Chondrocyte (in vitro differentiated cells): ENCODE results near the gene PPCS. TPM values are rescaled to one million over a fixed set of nuclear protein-coding genes. Genes with fewer than 3 reads are reported as not detected.

ENCODE experiments used
- DNase-seq: peaks from one replicate; pipeline ENCODE4 v3.0.0; 2021; ENCODE audit warnings: mixed read lengths, low spot score
- H3K27ac Mint-ChIP-seq: one replicate; pipeline ENCODE4 v1.8.0; 2021; ENCODE audit warnings: mild to moderate bottlenecking, moderate library complexity, mixed read lengths; ENCODE audit not compliant: unreplicated experiment
- H3K27me3 Mint-ChIP-seq: 2 replicates; pipeline ENCODE4 v1.8.0; 2021; ENCODE audit warnings: low read depth, mixed read lengths
- H3K36me3 Mint-ChIP-seq: 2 replicates; pipeline ENCODE4 v1.8.0; 2021; ENCODE audit warnings: low read depth, mixed read lengths
- H3K4me1 Mint-ChIP-seq: 2 replicates; pipeline ENCODE4 v1.8.0; 2021; ENCODE audit warnings: low read depth, mild to moderate bottlenecking, mixed read lengths
- H3K4me3 Mint-ChIP-seq: one replicate; pipeline ENCODE4 v1.8.0; 2021; ENCODE audit warnings: mild to moderate bottlenecking, moderate library complexity, mixed read lengths; ENCODE audit not compliant: unreplicated experiment
- H3K9me3 Mint-ChIP-seq: 2 replicates; pipeline ENCODE4 v1.8.0; 2021; ENCODE audit warnings: low read depth, mixed read lengths
- total RNA-seq: library from RNA; stranded (reverse); gene quantifications from 3 replicates; pipeline ENCODE4 v1.2.1, GENCODE V29; 2021
- TF ChIP-seq, protein P1 (sequence below): fragments of 200-600 bp; sonication (generic); IDR thresholded peaks from 2 replicates; pipeline ENCODE4 v1.5.0; 2021; ENCODE audit warnings: antibody characterized with exemption, mild to moderate bottlenecking, moderate library complexity

Gene PPCS
- total RNA-seq, 1 donor from 2014 or later = 41.1 TPM

- no peak overlapping the region for H3K27ac Mint-ChIP-seq
- no peaks in the 10 kb centered on the region for H3K9me3 Mint-ChIP-seq
- H3K4me1 Mint-ChIP-seq = no peaks in the 10 kb centered on the region
- no peak for DNase-seq
- H3K36me3 Mint-ChIP-seq = no peaks in the 10 kb centered on the region
- H3K4me3 Mint-ChIP-seq = no peak overlapping the region
- TF ChIP-seq, protein P1, sequence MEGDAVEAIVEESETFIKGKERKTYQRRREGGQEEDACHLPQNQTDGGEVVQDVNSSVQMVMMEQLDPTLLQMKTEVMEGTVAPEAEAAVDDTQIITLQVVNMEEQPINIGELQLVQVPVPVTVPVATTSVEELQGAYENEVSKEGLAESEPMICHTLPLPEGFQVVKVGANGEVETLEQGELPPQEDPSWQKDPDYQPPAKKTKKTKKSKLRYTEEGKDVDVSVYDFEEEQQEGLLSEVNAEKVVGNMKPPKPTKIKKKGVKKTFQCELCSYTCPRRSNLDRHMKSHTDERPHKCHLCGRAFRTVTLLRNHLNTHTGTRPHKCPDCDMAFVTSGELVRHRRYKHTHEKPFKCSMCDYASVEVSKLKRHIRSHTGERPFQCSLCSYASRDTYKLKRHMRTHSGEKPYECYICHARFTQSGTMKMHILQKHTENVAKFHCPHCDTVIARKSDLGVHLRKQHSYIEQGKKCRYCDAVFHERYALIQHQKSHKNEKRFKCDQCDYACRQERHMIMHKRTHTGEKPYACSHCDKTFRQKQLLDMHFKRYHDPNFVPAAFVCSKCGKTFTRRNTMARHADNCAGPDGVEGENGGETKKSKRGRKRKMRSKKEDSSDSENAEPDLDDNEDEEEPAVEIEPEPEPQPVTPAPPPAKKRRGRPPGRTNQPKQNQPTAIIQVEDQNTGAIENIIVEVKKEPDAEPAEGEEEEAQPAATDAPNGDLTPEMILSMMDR = no peak
- H3K27me3 Mint-ChIP-seq = peaks cover 8% of the 10 kb centered on the region
These were observed 23.6 kb upstream of the PPCS start for GRCh38 chr1:42432714-42433113.

GRCh38 chr1:42433369-42433768, 23.0 kb upstream of the PPCS start:
- no peaks in the 10 kb centered on the region for H3K4me1 Mint-ChIP-seq
- TF ChIP-seq, protein P1 = no peak
- no peak overlapping the region for H3K27ac Mint-ChIP-seq
- peaks cover 8% of the 10 kb centered on the region for H3K27me3 Mint-ChIP-seq
- no peak for DNase-seq
- H3K9me3 Mint-ChIP-seq = no peaks in the 10 kb centered on the region
- H3K36me3 Mint-ChIP-seq = no peaks in the 10 kb centered on the region
- H3K4me3 Mint-ChIP-seq = no peak overlapping the region

DNA sequence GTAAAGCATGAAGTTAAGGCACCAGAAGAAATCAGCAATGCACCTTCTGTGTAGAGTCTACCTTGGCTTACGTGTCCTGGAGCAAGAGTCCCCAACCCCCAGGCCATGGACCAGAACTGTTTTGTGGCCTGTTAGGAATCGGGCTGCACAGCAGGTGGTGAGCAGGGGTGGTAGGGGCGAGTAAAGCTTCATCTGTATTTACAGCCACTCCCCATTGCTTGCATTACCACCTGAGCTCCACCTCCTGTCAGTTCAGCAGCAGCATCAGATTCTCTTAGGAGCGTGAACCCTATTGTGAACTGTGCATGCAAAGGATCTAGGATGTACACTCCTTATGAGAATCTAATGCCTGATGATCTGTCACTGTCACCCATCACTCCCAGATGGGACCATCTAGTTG, 22.0 kb upstream of the PPCS start:
- H3K27me3 Mint-ChIP-seq = peaks cover 8% of the 10 kb centered on the region

GRCh38 chr1:42439940-42440339, 16.4 kb upstream of the PPCS start:
- Mint-ChIP-seq H3K27ac (peak overlapping the region; percentile 45), H3K27me3 (no peaks in the 10 kb centered on the region), H3K9me3 (no peaks in the 10 kb centered on the region), H3K4me1 (peaks cover 8% of the 10 kb centered on the region), H3K36me3 (no peaks in the 10 kb centered on the region), H3K4me3 (no peak overlapping the region)
- TF ChIP-seq, protein P1 = no peak
- DNase-seq = no peak

More for the DNA sequence above, 22.0 kb upstream of the PPCS start:
- no peak overlapping the region for H3K4me3 Mint-ChIP-seq
- H3K36me3 Mint-ChIP-seq = no peaks in the 10 kb centered on the region
- H3K4me1 Mint-ChIP-seq = no peaks in the 10 kb centered on the region
- no peak overlapping the region for H3K27ac Mint-ChIP-seq
- no peak for DNase-seq
- TF ChIP-seq, protein P1 = no peak
- H3K9me3 Mint-ChIP-seq = no peaks in the 10 kb centered on the region

GRCh38 chr1:42442662-42443061, 13.7 kb upstream of the PPCS start:
- DNase-seq = no peak
- H3K9me3 Mint-ChIP-seq = no peaks in the 10 kb centered on the region
- no peaks in the 10 kb centered on the region for H3K36me3 Mint-ChIP-seq
- H3K4me3 Mint-ChIP-seq = no peak overlapping the region
- peaks cover 8% of the 10 kb centered on the region for H3K4me1 Mint-ChIP-seq
- peaks cover 3% of the 10 kb centered on the region for H3K27me3 Mint-ChIP-seq
- TF ChIP-seq, protein P1 = no peak
- H3K27ac Mint-ChIP-seq = no peak overlapping the region
